ENCODE measurements around the gene AP1M1. TPM values are rescaled to one million over a fixed set of nuclear protein-coding genes. Genes with fewer than 3 reads are reported as not detected.

AP1M1 gene
- 56.6 and 83.2 TPM in 2 replicates for total RNA-seq

DNA sequence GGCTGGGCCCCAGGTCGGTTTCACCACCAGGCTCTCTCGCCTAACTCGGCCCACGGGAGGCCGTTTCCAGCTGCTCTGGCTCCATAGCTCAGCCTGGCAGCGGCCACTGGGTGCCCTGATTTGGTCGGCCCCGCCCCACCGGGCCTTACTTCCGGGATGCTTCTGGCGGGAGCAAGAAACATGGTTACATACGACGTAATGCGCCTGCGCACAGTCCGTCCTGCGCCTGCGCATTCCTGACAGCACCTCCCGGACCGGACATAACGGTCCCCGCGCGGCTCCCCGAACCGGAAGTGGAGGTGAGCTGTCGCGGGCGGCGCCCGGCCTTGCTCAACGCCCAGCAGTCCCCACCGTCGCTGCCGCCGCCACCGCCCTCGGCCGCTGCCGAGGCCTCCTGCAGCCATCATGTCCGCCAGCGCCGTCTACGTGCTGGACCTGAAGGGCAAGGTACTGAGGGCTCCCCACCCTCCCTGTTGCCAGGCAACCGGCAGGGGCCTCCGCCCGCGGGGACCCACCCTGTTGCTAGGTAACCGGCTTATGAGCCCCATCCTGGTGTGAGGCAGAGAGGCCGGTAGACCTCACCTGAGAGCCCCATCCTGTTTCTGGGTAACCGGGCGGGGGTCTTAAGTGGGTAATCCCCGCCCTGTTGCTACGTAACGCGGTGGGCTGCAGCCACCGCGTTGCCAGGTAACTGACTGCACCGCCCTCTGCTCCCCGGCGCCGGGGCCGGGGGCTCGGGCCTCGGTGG is at the start of gene AP1M1:
TSS of gene AP1M1 (plus strand) at position 290 of the 748 bp plus-strand sequence. CDS start at position 406, 116 bp downstream.

DNA sequence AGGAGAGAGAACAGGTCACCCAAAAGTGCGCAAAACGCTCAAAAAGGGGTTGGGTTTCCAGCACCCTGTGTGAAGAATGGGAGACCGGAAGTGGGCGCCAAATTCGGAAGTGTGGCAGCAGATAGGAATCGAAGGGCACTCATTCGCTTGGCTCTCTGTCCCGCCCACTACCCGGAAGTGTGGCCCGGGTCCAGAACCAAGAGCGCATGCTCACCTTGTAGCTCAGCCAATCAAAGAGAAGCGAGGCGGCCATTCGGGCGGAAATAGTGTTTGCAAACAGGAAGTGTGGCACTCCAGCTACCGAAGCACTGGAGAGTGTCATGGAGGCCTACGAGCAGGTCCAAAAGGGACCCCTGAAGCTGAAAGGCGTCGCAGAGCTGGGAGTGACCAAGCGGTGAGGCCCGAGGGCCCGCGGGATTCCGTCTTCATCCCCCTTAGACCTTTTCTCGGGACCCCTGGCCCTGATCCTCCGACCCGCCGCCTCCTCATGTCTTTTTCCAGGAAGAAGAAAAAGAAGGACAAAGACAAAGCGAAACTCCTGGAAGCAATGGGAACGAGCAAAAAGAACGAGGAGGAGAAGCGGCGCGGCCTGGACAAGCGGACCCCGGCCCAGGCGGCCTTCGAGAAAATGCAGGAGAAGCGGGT is 12.5 kb upstream of the AP1M1 start, which contains the start of gene FAM32A:
TSS of gene FAM32A (plus strand) at position 288 of the 645 bp plus-strand sequence. CDS start at position 321, 33 bp downstream.

Other genes with a start within 250 kb of the AP1M1 start
- gene OR10H4, start 248.9 kb upstream of the AP1M1 start, total RNA-seq: not detected in 2 replicates
- 1,300 and 1,502 TPM in 2 replicates for gene TPM4, start 121.4 kb upstream of the AP1M1 start, total RNA-seq
- gene RAB8A, start 86.0 kb upstream of the AP1M1 start, total RNA-seq: 39.9 and 63.9 TPM in 2 replicates
- gene HSH2D, start 54.2 kb upstream of the AP1M1 start, total RNA-seq: not detected in 2 replicates
- not detected in 2 replicates for gene CIB3, start 24.4 kb upstream of the AP1M1 start, total RNA-seq
- gene FAM32A, start 12.5 kb upstream of the AP1M1 start, total RNA-seq: 76.1 and 98.6 TPM in 2 replicates
- gene KLF2, start 126.9 kb downstream of the AP1M1 start, total RNA-seq: 1.00 and 2.0 TPM in 2 replicates